Activated T-cell treated with anti-CD3 and anti-CD28 coated beads for 4 hours (primary cell): Measurements from ENCODE around the gene MACIR.

Experiments used
- DNase-seq: peaks from one replicate; pipeline ENCODE4 v3.0.0-alpha.2; 2020

The MACIR gene

DNA sequence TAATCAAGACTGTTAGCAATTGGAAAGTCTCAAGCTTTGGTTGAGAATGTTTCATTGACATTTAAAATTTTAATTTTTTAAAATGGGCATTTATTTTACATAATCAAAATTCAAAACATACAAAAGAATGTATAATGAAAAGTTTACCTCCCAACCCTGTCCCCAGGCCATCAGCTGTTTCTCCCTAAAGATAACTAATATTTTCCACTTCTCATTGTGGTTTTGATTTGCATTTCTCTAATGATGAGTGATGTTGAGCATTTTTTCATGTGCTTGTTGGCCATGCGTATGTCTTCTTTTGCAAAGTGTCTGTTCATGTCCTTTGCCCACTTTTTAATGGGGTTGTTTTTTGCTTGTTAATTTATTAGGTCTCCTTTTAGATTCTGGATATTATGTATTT, 11.4 kb upstream of the MACIR start:
- no peak for DNase-seq

- no peak for DNase-seq
These were observed 9.5 kb upstream of the MACIR start for GRCh38 chr5:103249068-103249467.

DNA sequence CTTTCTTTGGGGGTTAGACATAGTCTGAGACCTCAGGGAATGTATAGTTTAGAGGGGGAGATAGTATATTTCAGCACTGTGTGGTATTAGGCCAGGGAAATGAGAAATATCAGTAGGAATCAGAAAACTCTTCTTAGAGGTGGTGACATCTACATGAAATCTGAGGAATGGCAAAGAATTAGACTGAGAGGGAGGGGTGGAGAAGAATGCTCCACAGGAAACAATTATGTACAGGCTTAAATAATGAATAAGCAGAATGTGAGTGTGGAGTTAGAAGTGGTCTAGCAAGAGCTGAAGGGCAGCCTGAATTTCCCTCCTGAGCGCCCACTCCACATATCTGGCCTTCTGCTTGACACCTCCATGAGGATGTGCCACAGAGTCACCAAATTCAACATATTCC, 3.6 kb upstream of the MACIR start:
- DNase-seq = no peak

GRCh38 chr5:103255691-103256090, 2.9 kb upstream of the MACIR start:
- no peak for DNase-seq

GRCh38 chr5:103256178-103256577, 2.4 kb upstream of the MACIR start:
- no peak for DNase-seq

- DNase-seq = peak; percentile 46
These were observed 568 bp downstream of the MACIR start for GRCh38 chr5:103258957-103259704.

DNA sequence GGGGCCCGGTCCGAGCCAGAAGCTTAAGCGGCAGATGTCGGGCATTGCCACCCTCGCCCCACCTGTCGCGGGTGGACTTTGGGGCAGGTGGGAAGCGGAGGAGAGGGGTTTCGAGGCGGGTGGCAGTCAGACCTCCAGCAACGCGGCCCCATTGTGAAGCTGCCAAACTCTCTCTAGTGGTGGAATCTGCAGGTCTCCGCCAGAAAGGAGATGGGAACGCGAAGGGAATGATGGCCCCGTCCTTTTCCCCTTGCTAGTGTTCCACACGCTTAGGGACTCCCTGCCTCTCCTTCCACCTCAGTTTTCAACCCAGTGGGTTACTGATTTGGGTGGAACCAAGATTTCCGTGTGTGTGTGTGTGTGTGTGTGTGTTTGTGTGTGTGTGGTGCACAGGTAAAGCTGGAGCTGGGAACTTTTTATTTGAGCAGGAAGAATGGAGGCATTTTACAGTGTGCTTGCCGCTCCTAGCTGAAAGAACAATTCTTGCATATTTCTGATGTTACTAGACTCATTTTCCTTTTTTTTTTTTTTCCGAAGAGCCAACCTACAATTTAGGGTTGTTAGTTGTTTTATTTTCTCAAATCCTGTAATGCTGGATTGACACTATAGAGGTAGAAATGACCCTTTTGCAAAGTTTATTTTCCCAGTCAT, 1.3 kb downstream of the MACIR start:
- peak; percentile 7 for DNase-seq

- DNase-seq = no peak
These were observed 2.4 kb downstream of the MACIR start for GRCh38 chr5:103260951-103261350.

DNA sequence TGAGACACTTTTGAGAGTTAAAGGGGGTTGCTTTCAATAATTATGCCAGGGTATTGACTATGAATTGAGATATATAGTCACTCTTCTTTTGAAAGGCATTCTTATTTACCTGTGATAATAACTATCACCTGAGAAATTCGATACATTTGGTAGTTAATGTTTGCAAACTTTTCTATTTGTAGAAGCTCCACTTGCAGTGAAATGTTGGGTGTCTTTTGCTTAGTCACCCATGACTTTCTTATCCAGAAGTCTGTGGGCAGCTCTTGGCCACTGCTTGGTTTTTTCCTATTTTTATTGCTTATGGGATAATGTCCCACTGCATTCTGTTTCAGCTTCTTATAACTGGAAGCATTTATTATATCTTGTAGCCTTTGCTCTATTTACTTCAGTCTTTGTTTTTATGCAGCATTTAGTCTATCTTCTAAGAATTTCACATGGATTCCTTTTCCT, 3.9 kb downstream of the MACIR start:
- no peak for DNase-seq

GRCh38 chr5:103263054-103263453, 4.5 kb downstream of the MACIR start:
- DNase-seq = no peak

DNA sequence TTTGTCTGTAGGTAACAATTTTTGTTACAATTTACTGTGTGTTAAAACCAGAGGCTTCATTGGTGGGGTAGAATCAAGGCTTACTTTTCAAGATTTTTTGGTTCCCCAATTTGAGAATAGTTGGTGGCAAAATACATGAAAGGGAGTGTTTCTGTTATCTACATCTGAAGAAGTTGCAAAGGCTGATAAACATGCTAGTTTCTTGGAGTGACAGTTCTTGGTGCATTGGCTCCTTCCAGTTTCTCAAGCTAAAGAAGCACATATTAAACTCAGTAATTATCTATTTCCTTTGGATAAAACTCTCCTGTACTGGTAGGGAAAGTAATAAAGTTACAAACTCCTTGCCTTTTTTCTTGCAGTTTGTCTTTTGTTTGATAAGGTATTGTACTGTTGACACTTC, 5.9 kb downstream of the MACIR start:
- DNase-seq = no peak

GRCh38 chr5:103270581-103270980, 12.0 kb downstream of the MACIR start:
- DNase-seq = no peak

- DNase-seq = no peak
These were observed 13.2 kb downstream of the MACIR start for GRCh38 chr5:103271570-103272289.

- DNase-seq = no peak
These were observed 13.8 kb downstream of the MACIR start for GRCh38 chr5:103272377-103272776.

DNA sequence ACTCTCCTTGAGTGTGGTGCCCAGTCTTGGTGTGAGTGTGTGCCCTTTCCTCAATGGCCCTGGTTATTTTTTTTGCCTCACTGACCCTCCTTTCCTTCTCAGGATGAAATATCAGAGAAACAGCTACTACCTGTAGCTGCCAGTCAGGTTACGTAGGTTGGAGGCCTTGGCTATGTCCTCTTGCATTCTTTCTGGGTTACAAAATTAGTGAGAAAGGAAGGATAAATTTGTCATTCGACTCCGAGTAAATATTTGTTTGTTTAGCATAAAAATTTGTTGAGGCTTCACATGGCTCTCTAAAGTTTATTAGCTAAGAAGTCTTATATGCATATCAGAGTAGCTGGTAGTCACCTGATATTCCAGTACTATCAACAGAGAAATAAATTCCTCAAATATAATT, 15.4 kb downstream of the MACIR start:
- DNase-seq = no peak

DNA sequence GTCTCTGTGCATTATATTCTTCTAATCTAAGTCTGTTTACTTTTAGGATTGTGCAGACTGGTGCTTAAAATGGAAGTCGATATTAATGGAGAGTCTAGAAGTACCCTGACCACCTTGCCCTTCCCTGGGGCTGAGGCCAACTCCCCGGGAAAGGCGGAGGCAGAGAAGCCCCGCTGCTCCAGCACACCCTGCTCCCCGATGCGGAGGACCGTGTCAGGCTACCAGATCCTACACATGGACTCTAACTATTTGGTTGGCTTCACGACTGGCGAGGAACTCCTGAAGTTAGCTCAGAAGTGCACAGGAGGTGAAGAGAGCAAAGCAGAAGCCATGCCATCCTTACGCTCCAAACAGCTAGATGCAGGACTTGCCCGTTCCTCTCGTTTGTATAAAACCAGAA, 17.3 kb downstream of the MACIR start:
- DNase-seq = no peak

DNA sequence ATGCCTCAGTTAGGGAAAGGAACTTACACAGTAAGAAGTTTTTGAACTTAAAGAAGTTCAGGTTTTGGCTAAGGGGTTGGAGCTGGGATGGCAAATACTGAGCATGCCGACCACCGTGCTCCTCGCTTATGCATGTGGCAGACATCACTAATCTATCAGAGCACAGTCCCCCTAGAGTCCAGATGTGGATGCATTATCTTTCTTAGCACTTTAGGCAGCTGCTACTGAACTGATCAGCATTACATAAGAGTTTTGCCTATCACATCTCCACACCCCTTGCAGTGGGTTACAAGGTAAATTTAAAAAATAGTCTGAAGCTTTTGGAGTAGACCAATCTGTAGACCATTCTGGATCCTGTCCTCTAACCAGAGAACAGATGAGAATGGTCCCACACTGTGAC, 22.4 kb downstream of the MACIR start:
- DNase-seq = no peak

DNA sequence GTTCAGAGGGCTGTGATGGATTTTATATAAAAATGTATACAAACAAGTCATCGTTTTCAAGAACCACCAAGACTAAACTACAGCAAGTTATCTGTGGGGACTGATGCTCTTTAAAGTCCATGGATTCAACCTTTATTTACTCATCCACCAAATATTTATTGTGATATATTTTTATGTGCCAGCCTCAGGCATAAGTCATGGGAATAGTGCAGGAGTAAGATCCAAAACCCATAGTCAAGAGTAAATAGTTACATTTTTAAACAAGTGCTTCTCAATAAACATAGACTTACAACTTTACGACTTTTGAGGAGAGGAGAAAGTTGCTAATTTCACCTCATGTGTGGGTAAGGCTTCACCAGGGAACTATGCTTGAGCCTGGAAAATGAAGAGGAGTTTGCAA, 24.6 kb downstream of the MACIR start:
- DNase-seq = no peak

DNA sequence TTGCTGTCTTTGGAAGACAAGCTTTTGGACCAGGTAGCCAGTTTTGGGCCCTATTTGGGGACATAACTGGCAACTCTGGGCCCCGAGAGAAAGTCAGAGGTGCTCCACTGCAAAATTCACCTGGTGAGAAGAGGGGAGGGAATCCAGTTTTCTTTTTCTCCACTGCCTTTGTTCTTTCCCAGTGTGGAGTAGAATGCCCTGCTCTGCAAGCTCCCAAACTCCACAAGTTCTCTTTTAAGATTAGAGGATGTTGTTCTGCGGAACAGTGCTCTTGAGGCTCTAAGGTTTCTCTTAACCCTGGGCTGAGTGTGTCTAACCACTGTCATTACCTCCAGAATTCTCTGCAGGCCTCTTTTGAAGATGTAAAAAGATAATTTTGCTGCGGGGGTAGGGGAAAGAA, 25.3 kb downstream of the MACIR start:
- DNase-seq = no peak

GRCh38 chr5:103286622-103287021, 28.1 kb downstream of the MACIR start:
- DNase-seq = no peak

DNA sequence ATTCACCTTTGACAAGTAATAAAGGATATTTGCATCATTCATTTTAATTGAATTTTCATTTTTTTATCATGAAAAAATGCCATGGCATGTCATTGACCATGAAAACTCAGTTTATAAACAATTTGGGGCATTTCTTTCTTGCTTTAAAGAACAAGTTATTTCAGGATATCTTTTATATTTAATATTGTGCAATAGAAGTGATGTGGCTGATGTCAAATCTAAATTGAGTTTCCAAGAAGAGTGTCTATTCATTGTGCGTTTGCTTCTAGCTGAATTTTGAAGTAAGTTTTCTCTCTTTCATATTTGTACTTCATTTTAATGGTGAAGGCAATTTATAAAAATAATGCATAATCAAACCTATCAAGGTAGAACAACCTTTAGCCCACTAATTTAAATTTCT, 30.5 kb downstream of the MACIR start:
- no peak for DNase-seq

GRCh38 chr5:103290846-103291245, 32.3 kb downstream of the MACIR start:
- DNase-seq = no peak

DNA sequence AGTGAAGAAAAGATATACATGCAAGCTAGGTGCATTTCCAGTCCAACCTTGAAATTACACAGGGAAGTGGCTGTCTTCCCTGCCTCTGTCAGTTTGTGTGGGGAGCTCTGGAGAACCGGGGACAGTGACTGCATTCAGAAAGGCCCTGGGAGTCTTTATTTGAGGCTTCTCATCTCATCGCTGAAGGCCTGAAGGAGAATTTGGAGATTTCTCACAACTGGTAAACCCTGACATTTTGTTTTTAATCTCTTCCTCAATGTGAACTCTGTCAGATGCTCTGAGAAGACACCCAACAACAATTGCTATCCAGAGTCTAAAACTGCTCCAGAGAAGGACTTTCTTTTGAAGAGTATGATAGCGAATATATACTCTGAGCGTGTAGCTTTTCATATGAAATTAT, 33.0 kb downstream of the MACIR start:
- DNase-seq = no peak

DNA sequence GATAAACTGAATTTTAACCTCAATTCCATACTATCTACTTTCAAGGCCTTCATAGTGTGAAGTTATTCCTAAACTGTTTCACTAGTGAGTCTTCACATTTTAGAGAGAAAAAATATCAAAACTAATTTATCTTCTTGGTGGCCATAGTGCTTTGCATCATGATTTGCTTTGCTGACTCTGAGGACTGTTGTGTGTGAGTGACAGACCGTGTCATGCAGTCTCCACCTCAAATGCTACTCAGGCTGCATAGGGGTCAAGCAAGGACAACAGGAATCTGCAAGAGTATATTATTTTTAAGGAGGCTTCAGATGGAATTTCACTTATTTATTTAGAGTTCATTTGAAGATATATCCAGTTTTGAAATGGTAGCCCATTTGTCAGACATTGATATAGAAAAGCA, 34.5 kb downstream of the MACIR start:
- DNase-seq = no peak
